GM12878 (cell line): Measurements from ENCODE around the gene CALHM2. TPM values are rescaled to one million over a fixed set of nuclear protein-coding genes. Genes with fewer than 3 reads are reported as not detected.

Experiments
- ATAC-seq: fragments of 200-7000 bp; cut with Tn5 transposase; 3 replicates; pipeline ENCODE4 v1.9.1; 2020; ENCODE audit warnings: mild to moderate bottlenecking, moderate library complexity
- BruUV-seq: library from RNA; stranded (reverse); fragments of 400-500 nt; replicated peaks from 2 replicates; lab custom pipeline; 2021; lab: Mats Ljungman, UMichigan
- CTCF ChIA-PET: fragments of 300-600 bp; sonication (Branson Sonifier 250); formaldehyde crosslinking; extraction: SDS; loops from one replicate; lab custom pipeline; 2021; ENCODE audit warnings: inconsistent platforms; lab: Yijun Ruan, JAX
- POLR2A ChIA-PET: fragments of 350-600 bp; formaldehyde crosslinking; extraction: SDS; loops from one replicate; lab custom pipeline; 2021; ENCODE audit warnings: inconsistent platforms; lab: Charles Lee
- RAD21 ChIA-PET: fragments of 300-600 bp; sonication (Branson Sonifier 250); formaldehyde crosslinking; loops from one replicate; lab custom pipeline; 2023; ENCODE audit warnings: antibody characterized with exemption; ENCODE audit not compliant: unreplicated experiment; lab: Charles Lee
- SMC1A ChIA-PET: fragments of 300-600 bp; sonication (Branson Sonifier 250); formaldehyde crosslinking; loops from one replicate; lab custom pipeline; 2023; ENCODE audit not compliant: unreplicated experiment, uncharacterized antibody; lab: Charles Lee
- DNase-seq: peaks from one replicate; pipeline ENCODE4 v3.0.0-alpha.2; 2011; ENCODE audit warnings: low read depth, low spot score
- FAIRE-seq: peaks from 3 replicates; lab custom pipeline; 2011; peaks lifted over from hg19 to GRCh38; lab: Jason Lieb, UNC
- H2AFZ ChIP-seq: 2 replicates; pipeline ENCODE4 v1.6.0; 2011; ENCODE audit warnings: low read depth, low read length, control low read depth; ENCODE audit not compliant: control insufficient read depth
- H3K27ac ChIP-seq: 2 replicates; pipeline ENCODE4 v1.5.1; 2011; ENCODE audit warnings: control low read depth; ENCODE audit not compliant: control insufficient read depth, insufficient read depth
- H3K27me3 ChIP-seq, 2 experiments: replicated peaks in 1 of 2; 2 replicates each; pipeline versions ENCODE4 v1.6.0 to v1.6.1; 2011; ENCODE audit warnings: low read length in 1 of 2; ENCODE audit not compliant: control insufficient read depth in 2 of 2, insufficient read depth in 2 of 2
- H3K36me3 ChIP-seq, 2 experiments: 2 replicates each; pipeline ENCODE4 v1.5.1; 2011; ENCODE audit warnings: low read length in 1 of 2; ENCODE audit not compliant: control insufficient read depth in 2 of 2, insufficient read depth in 2 of 2
- H3K4me1 ChIP-seq: 2 replicates; pipeline ENCODE4 v1.6.1; 2011; ENCODE audit warnings: mild to moderate bottlenecking, low read length, moderate library complexity, mixed read lengths; ENCODE audit not compliant: control insufficient read depth, insufficient read depth
- H3K4me2 ChIP-seq: 2 replicates; pipeline ENCODE4 v1.6.0; 2011; ENCODE audit warnings: control low read depth; ENCODE audit not compliant: control insufficient read depth, insufficient read depth
- H3K4me3 ChIP-seq: fragments of 200-600 bp; sonication (generic); 2 replicates; pipeline ENCODE4 v1.5.1; 2016
- H3K79me2 ChIP-seq: 2 replicates; pipeline ENCODE4 v1.6.0; 2011; ENCODE audit warnings: low read length; ENCODE audit not compliant: control insufficient read depth, insufficient read depth
- H3K9ac ChIP-seq: 2 replicates; pipeline ENCODE4 v1.8.0; 2011; ENCODE audit warnings: low read length, control low read depth, mixed read lengths; ENCODE audit not compliant: control insufficient read depth, insufficient read depth
- H3K9me3 ChIP-seq: replicated peaks from 3 replicates; pipeline ENCODE4 v1.5.1; 2011; ENCODE audit warnings: mild to moderate bottlenecking, low read length; ENCODE audit not compliant: control insufficient read depth, insufficient read depth
- H4K20me1 ChIP-seq: 2 replicates; pipeline ENCODE4 v1.6.0; 2011; ENCODE audit not compliant: control insufficient read depth, insufficient read depth
- DPF2 ChIP-seq: fragments of 450-650 bp; IDR thresholded peaks from 2 replicates; pipeline ENCODE4 v1.6.1; 2017; ENCODE audit warnings: mild to moderate bottlenecking
- E2F8 ChIP-seq: fragments of 450-650 bp; IDR thresholded peaks from 2 replicates; pipeline ENCODE4 v1.6.1; 2018; ENCODE audit warnings: mild to moderate bottlenecking, low read depth, moderate library complexity; ENCODE audit not compliant: partially characterized antibody
- HDGF ChIP-seq: fragments of 450-650 bp; IDR thresholded peaks from 2 replicates; pipeline ENCODE4 v1.6.1; 2016; ENCODE audit warnings: antibody characterized with exemption
- HSF1 ChIP-seq: fragments of 150-350 bp; IDR thresholded peaks from 2 replicates; pipeline ENCODE4 v1.6.1; 2014; ENCODE audit warnings: mild to moderate bottlenecking, low read depth, low read length
- KLF5 ChIP-seq: fragments of 450-650 bp; IDR thresholded peaks from 2 replicates; pipeline ENCODE4 v1.6.1; 2014; ENCODE audit warnings: mild to moderate bottlenecking; ENCODE audit not compliant: partially characterized antibody
- NR2C2 ChIP-seq: IDR thresholded peaks from 2 replicates; pipeline ENCODE4 v1.6.1; 2011; ENCODE audit warnings: borderline replicate concordance, low read depth; ENCODE audit not compliant: control insufficient read depth, insufficient read length
- NRF1 ChIP-seq: conservative IDR thresholded peaks from 2 replicates; pipeline ENCODE4 v1.6.1; 2011; ENCODE audit warnings: mild to moderate bottlenecking, low read depth, low read length, improper control_type of control experiment
- RB1 ChIP-seq: fragments of 450-650 bp; formaldehyde crosslinking; IDR thresholded peaks from 2 replicates; pipeline ENCODE4 v1.6.1; 2017; ENCODE audit warnings: mild to moderate bottlenecking, borderline replicate concordance
- RBBP5 ChIP-seq: fragments of 200-600 bp; sonication (generic); conservative IDR thresholded peaks from 2 replicates; pipeline ENCODE4 v1.6.1; 2016
- TAF1 ChIP-seq: IDR thresholded peaks from 2 replicates; pipeline ENCODE4 v1.6.1; 2011; ENCODE audit warnings: mild to moderate bottlenecking, low read depth, low read length, borderline replicate concordance
- ZNF592 ChIP-seq: fragments of 450-650 bp; IDR thresholded peaks from 2 replicates; pipeline ENCODE4 v1.6.1; 2017; ENCODE audit warnings: mild to moderate bottlenecking, moderate library complexity
- WGBS: methylation state at CpG from one replicate; pipeline ENCODE4 v1.1.6; 2016; ENCODE audit warnings: low lambda C conversion rate; ENCODE audit not compliant: insufficient replicate concordance, insufficient coverage; ENCODE audit errors: missing lambda C conversion rate; 5-methylcytosine and 5-hydroxymethylcytosine counted together
- in situ Hi-C: fragments of 300-500 bp; cut with MboI; formaldehyde crosslinking; loops from 9 replicates; pipeline ENCODE4 v1.14.3; 2018; ENCODE audit warnings: mixed read lengths
- intact Hi-C: fragments of 100-400 bp; cut with micrococcal nuclease; formaldehyde crosslinking; loops from one replicate; pipeline ENCODE4 v1.14.2; 2022; ENCODE audit not compliant: unreplicated experiment
- polyA plus RNA-seq, 11 experiments: library from polyadenylated mRNA; depleted of rRNA in 4 of 11; unstranded in 6 of 11; stranded (reverse) in 5 of 11; fragments of >200 nt; fragmentation: Nextera tagmentation in 4 of 11; fragmentation: Illumina TruSeq in 1 of 11; extraction: Ambion mirVana in 4 of 11; extraction: Trizol in 1 of 11; gene quantifications; 1 replicate in 1 of 11; 2 replicates in 10 of 11; pipeline versions ENCODE4 v1.2.1 to v1.2.3, GENCODE V29; 2011 to 2016; ENCODE audit warnings: inconsistent platforms in 2 of 11, missing spikeins in 2 of 11, low read depth in 1 of 11
- total RNA-seq, 4 experiments: library from RNA; depleted of rRNA in 3 of 4; stranded (reverse); fragments of >200 nt in 3 of 4; fragmentation: Illumina TruSeq in 1 of 4; extraction: Trizol in 1 of 4; gene quantifications; 2 replicates each; pipeline versions ENCODE4 v1.2.1 to v1.2.3, GENCODE V29; 2013 to 2021
- TF ChIP-seq, protein P1 (sequence below): IDR thresholded peaks from 2 replicates; pipeline ENCODE4 v1.6.1; 2011; ENCODE audit warnings: borderline replicate concordance, low read depth, mild to moderate bottlenecking, moderate library complexity, mixed read lengths, low read length; ENCODE audit not compliant: insufficient read depth; ENCODE audit errors: extremely low read length

CALHM2 gene
- total and polyA plus RNA-seq, 10 of the 15 experiments (the other 5 are each of a cell fraction or from before 2014, with no cell fraction given): 0.60 to 23.7 (median 9.3) TPM

- TF ChIP-seq RBBP5 (no peak), HDGF (no peak)
These were observed 45.2 kb upstream of the CALHM2 start (continued) for GRCh38 chr10:103497161-103497915.

GRCh38 chr10:103495321-103495720 is 43.2 kb upstream of the CALHM2 start:
- CTCF ChIA-PET: interaction anchor here (1.9 to 3.5 kb wide), 2 partner anchors 70 to 98 kb away, joined by 4 to 11 read pairs; no protein-coding TSS in a partner anchor
- no TSS peak for BruUV-seq
- 51% methylated on average over 3 of the region's 3 CpGs for WGBS
- RAD21 ChIA-PET: no interaction called here
- peaks cover 3% of the 10 kb centered on the region; the same call in 1 of the 2 replicates for H4K20me1 ChIP-seq
- SMC1A ChIA-PET: interaction anchor here (1.3 kb wide), 1 partner anchor 13 kb away, joined by 3 read pairs; no protein-coding TSS in a partner anchor
- in situ Hi-C loops: no loop called here
- FAIRE-seq (no peak), ATAC-seq (no peak), DNase-seq (no peak)
- H3K4me2 ChIP-seq: no peak overlapping the region
- peaks cover 8% of the 10 kb centered on the region for H3K4me1 ChIP-seq
- no peak overlapping the region for H2AFZ ChIP-seq
- intact Hi-C loops: no loop called here
- POLR2A ChIA-PET: no interaction called here
- H3K27ac ChIP-seq: no peak overlapping the region
- H3K9ac ChIP-seq: no peak overlapping the region
- no peaks in the 10 kb centered on the region for H3K36me3 ChIP-seq
- H3K27me3 ChIP-seq: peaks cover 15 to 18% of the 10 kb centered on the region in 2 experiments
- H3K9me3 ChIP-seq: no peaks in the 10 kb centered on the region
- no peak overlapping the region for H3K4me3 ChIP-seq
- no peaks in the 10 kb centered on the region for H3K79me2 ChIP-seq
- TF ChIP-seq TAF1 (no peak), DPF2 (no peak), KLF5 (no peak), NRF1 (no peak), E2F8 (no peak), RB1 (no peak), HSF1 (no peak), NR2C2 (no peak), ZNF592 (no peak)
- TF ChIP-seq, protein P1, sequence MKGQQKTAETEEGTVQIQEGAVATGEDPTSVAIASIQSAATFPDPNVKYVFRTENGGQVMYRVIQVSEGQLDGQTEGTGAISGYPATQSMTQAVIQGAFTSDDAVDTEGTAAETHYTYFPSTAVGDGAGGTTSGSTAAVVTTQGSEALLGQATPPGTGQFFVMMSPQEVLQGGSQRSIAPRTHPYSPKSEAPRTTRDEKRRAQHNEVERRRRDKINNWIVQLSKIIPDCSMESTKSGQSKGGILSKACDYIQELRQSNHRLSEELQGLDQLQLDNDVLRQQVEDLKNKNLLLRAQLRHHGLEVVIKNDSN: no peak
